HAP-1 (cell line): ENCODE results near the gene INTS3.
"Not testable (repeated sequence)": the region's sequence is repeated elsewhere in the genome, so short reads cannot be mapped to it uniquely, and the experiment has no call there.

Experiments used
- DNase-seq, 2 experiments: peaks; one replicate each; pipeline ENCODE4 v3.0.0-alpha.2; 2016 to 2020; ENCODE audit warnings: low spot score in 2 of 2
- H3K27me3 ChIP-seq: fragments of 250-450 bp; sonication (Bioruptor Pico); 2 replicates; pipeline ENCODE4 v1.5.1; 2020; ENCODE audit warnings: low read depth, mild to moderate bottlenecking, moderate library complexity
- H3K36me3 ChIP-seq: fragments of 250-450 bp; sonication (Bioruptor Pico); replicated peaks from 2 replicates; pipeline ENCODE4 v1.5.1; 2020; ENCODE audit warnings: mild to moderate bottlenecking
- H3K4me1 ChIP-seq: fragments of 250-450 bp; sonication (Bioruptor Pico); 2 replicates; pipeline ENCODE4 v1.5.1; 2020; ENCODE audit warnings: mild to moderate bottlenecking
- H3K4me3 ChIP-seq: fragments of 250-450 bp; sonication (Bioruptor Pico); 2 replicates; pipeline ENCODE4 v1.5.1; 2020; ENCODE audit warnings: mild to moderate bottlenecking, moderate library complexity
- H3K9me3 ChIP-seq: fragments of 250-450 bp; sonication (Bioruptor Pico); 2 replicates; pipeline ENCODE4 v1.5.1; 2020; ENCODE audit warnings: mild to moderate bottlenecking, moderate library complexity
- in situ Hi-C: fragments of 300-500 bp; cut with MboI; formaldehyde crosslinking; loops from 3 replicates; pipeline ENCODE4 v1.14.3; 2020; ENCODE audit warnings: low sequenced_read_pairs, inconsistent platforms, mixed read lengths

INTS3 gene

GRCh38 chr1:153774026-153774595 is 46.3 kb downstream of the INTS3 start:
- Histone ChIP-seq H3K4me1 (peaks cover 6% of the 10 kb centered on the region; the same call in 1 of the 2 replicates), H3K4me3 (no peak overlapping the region), H3K36me3 (peaks cover 36% of the 10 kb centered on the region), H3K9me3 (no peaks in the 10 kb centered on the region), H3K27me3 (no peaks in the 10 kb centered on the region)
- DNase-seq = no peak
- in situ Hi-C loops = loop anchor here (25.0 kb wide), 1 partner anchor 412 kb away; the partner anchor contains the start of gene S100A9

- Histone ChIP-seq H3K36me3 (peaks cover 30% of the 10 kb centered on the region), H3K4me1 (peaks cover 6% of the 10 kb centered on the region; the same call in 1 of the 2 replicates), H3K4me3 (peak within 1 kb of the TSS; percentile 57), H3K9me3 (no peaks in the 10 kb centered on the region), H3K27me3 (no peaks in the 10 kb centered on the region)
- DNase-seq = peak; percentile 55 to 83
- in situ Hi-C loops = loop anchor here (25.0 kb wide), 2 partner anchors 212 to 413 kb away; partner anchors contain the start of genes JTB, RAB13, RPS27 and S100A9
These were observed 47.1 kb downstream of the INTS3 start, which contains the start of gene SLC27A3 for GRCh38 chr1:153774780-153775457. TSS of gene SLC27A3 (plus strand) at chr1:153775407. CDS start at chr1:153775498, 91 bp downstream.

GRCh38 chr1:153775458-153776327 is 47.8 kb downstream of the INTS3 start:
- DNase-seq = peak; percentile 58 to 89
- H3K36me3 ChIP-seq = peaks cover 25% of the 10 kb centered on the region
- peaks cover 6% of the 10 kb centered on the region; the same call in 1 of the 2 replicates for H3K4me1 ChIP-seq
- no peaks in the 10 kb centered on the region for H3K27me3 ChIP-seq
- in situ Hi-C loops = loop anchor here (25.0 kb wide), 1 partner anchor 212 kb away; the partner anchor contains the start of genes JTB, RAB13 and RPS27
- H3K4me3 ChIP-seq = peak overlapping the region; percentile 57
- H3K9me3 ChIP-seq = no peaks in the 10 kb centered on the region

- in situ Hi-C loops = loop anchor here (25.0 kb wide), 1 partner anchor 211 kb away; the partner anchor contains the start of genes JTB, RAB13 and RPS27
- no peak for DNase-seq
- no peaks in the 10 kb centered on the region for H3K9me3 ChIP-seq
- H3K4me1 ChIP-seq = peaks cover 6% of the 10 kb centered on the region; the same call in 1 of the 2 replicates
- peak overlapping the region; percentile 57 for H3K4me3 ChIP-seq
- H3K27me3 ChIP-seq = no peaks in the 10 kb centered on the region
- H3K36me3 ChIP-seq = peaks cover 23% of the 10 kb centered on the region
These were observed 48.5 kb downstream of the INTS3 start for GRCh38 chr1:153776352-153776751.

- Histone ChIP-seq H3K27me3 (no peaks in the 10 kb centered on the region), H3K4me1 (peaks cover 6% of the 10 kb centered on the region; the same call in 1 of the 2 replicates), H3K9me3 (no peaks in the 10 kb centered on the region), H3K4me3 (no peak overlapping the region), H3K36me3 (peaks cover 17% of the 10 kb centered on the region)
- DNase-seq = no peak
- in situ Hi-C loops = loop anchor here (25.0 kb wide), 1 partner anchor 210 kb away; the partner anchor contains the start of genes JTB, RAB13 and RPS27
These were observed 49.1 kb downstream of the INTS3 start for GRCh38 chr1:153776845-153777370.

- in situ Hi-C loops = loop anchor here (25.0 kb wide), 1 partner anchor 210 kb away; the partner anchor contains the start of genes JTB, RAB13 and RPS27
These were observed 49.8 kb downstream of the INTS3 start for GRCh38 chr1:153777648-153778047.

GRCh38 chr1:153778051-153778823 is 50.4 kb downstream of the INTS3 start:
- no peaks in the 10 kb centered on the region for H3K27me3 ChIP-seq
- in situ Hi-C loops = loop anchor here (25.0 kb wide), 1 partner anchor 209 kb away; the partner anchor contains the start of genes JTB, RAB13 and RPS27
- H3K9me3 ChIP-seq = no peaks in the 10 kb centered on the region
- DNase-seq = no peak
- no peak overlapping the region for H3K4me3 ChIP-seq
- H3K4me1 ChIP-seq = peaks cover 9% of the 10 kb centered on the region; the same call in 1 of the 2 replicates
- H3K36me3 ChIP-seq = peaks cover 4% of the 10 kb centered on the region; the same call in 1 of the 2 replicates

More at GRCh38 chr1:153777648-153778047, 49.8 kb downstream of the INTS3 start:
- no peaks in the 10 kb centered on the region for H3K9me3 ChIP-seq
- peaks cover 6% of the 10 kb centered on the region; the same call in 1 of the 2 replicates for H3K4me1 ChIP-seq
- no peak overlapping the region for H3K4me3 ChIP-seq
- H3K27me3 ChIP-seq = no peaks in the 10 kb centered on the region
- no peak for DNase-seq
- peaks cover 10% of the 10 kb centered on the region for H3K36me3 ChIP-seq

GRCh38 chr1:153778824-153779519 is 51.1 kb downstream of the INTS3 start:
- Histone ChIP-seq H3K4me3 (no peak overlapping the region), H3K4me1 (peaks cover 12% of the 10 kb centered on the region), H3K9me3 (no peaks in the 10 kb centered on the region), H3K36me3 (no peaks in the 10 kb centered on the region; the same call in 1 of the 2 replicates), H3K27me3 (no peaks in the 10 kb centered on the region)
- in situ Hi-C loops = loop anchor here (25.0 kb wide), 1 partner anchor 208 kb away; the partner anchor contains the start of genes JTB, RAB13 and RPS27
- no peak for DNase-seq

- in situ Hi-C loops = loop anchor here (25.0 kb wide), 1 partner anchor 207 kb away; the partner anchor contains the start of genes JTB, RAB13 and RPS27
- Histone ChIP-seq H3K36me3 (no peaks in the 10 kb centered on the region), H3K27me3 (no peaks in the 10 kb centered on the region), H3K4me3 (no peak overlapping the region), H3K9me3 (no peaks in the 10 kb centered on the region), H3K4me1 (peaks cover 9% of the 10 kb centered on the region)
- no peak for DNase-seq
These were observed 52.1 kb downstream of the INTS3 start for GRCh38 chr1:153779781-153780541.

- no peaks in the 10 kb centered on the region for H3K9me3 ChIP-seq
- DNase-seq = no peak
- H3K27me3 ChIP-seq = no peaks in the 10 kb centered on the region
- in situ Hi-C loops = loop anchor here (25.0 kb wide), 1 partner anchor 207 kb away; the partner anchor contains the start of genes JTB, RAB13 and RPS27
- H3K4me1 ChIP-seq = peaks cover 9% of the 10 kb centered on the region
- H3K36me3 ChIP-seq = no peaks in the 10 kb centered on the region
- H3K4me3 ChIP-seq = no peak overlapping the region
These were observed 52.7 kb downstream of the INTS3 start for GRCh38 chr1:153780551-153780950.

GRCh38 chr1:153782648-153783047 is 54.8 kb downstream of the INTS3 start:
- not testable (repeated sequence) for H3K9me3 ChIP-seq, H3K36me3 ChIP-seq, H3K27me3 ChIP-seq, H3K4me1 ChIP-seq, H3K4me3 ChIP-seq, DNase-seq
- in situ Hi-C loops = loop anchor here (25.0 kb wide), 1 partner anchor 205 kb away; the partner anchor contains the start of genes JTB, RAB13 and RPS27
